ENCODE measurements around the gene SRGAP2. TPM values are rescaled to one million over a fixed set of nuclear protein-coding genes. Genes with fewer than 3 reads are reported as not detected.
A peak's percentile ranks its signal among the peaks of the same experiment; 100 is the strongest.
"Not testable (repeated sequence)": the region's sequence is repeated elsewhere in the genome, so short reads cannot be mapped to it uniquely, and the experiment has no call there.

SRGAP2 gene
- total and polyA plus RNA-seq, 5 donors = 11.5 to 37.0 (median 30.6) TPM

DNA sequence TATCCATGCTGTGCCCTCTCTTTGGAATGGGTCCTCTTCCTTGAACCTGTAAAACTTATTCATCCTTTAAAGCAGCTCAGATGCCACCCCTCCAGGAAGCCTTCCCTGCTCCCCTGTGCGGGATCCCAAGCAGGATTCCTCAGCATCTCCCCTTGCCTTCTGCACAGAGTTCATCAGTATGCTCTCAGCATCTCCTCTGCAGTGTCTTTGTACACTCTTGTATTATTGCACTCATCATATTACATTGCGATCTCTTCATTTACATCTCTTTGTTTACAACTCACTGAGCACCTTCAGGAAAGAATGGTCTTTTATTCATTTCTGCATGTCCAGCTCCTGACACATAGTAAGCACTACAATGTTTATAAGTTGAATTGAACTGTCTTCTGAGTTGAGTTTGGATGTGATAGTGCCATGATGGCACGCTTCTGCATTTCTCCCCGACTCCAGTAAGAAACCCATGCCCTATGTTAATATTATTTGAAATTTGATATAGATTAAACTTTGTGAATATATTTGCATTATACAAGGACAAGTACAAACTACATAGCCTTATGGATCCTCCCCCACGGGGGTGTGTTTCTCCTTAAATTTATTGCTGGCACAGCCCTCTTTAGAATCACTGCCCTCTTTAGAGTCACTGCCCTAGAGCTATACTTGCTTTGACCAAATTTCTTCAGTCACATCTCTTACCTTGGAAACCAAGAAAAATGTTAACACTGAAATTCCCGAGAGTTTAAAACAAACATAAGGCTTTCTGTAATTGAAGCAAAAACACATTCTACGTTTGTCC lies 12.5 kb downstream of the SRGAP2 start:
- H3K9me3 ChIP-seq (ENCODE audit: control insufficient read depth, low read length); H3K27me3 ChIP-seq (ENCODE audit: control insufficient read depth, insufficient read depth); intact Hi-C loops (cut with DNase I); ATAC-seq; H3K4me3 ChIP-seq (ENCODE audit: low read length); H3K27ac ChIP-seq (ENCODE audit: low read length); DNase-seq; H3K4me1 ChIP-seq (ENCODE audit: control insufficient read depth, insufficient read depth, low read length): not testable (repeated sequence)
- WGBS = 89% methylated on average over 4 of the region's 7 CpGs

DNA sequence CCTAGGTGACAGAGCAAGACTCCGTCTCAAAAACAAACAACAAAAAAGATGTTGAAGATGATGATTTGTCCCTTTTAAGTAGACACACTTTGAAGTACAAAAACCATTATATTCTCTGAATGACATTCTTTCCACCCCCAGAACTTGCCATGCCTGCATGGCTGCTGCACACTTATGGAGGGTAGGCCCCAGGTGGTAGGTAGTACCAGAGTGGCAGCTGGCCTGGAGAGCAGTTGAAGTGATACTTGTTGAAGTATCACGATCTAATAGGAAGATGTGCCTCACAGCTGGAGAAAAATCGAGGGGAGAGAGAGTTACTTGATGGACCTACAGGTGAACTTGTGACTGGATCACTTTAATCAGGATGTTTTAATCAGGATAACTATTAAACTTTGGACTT lies 14.9 kb downstream of the SRGAP2 start:
- H3K27me3 ChIP-seq (ENCODE audit: control insufficient read depth, insufficient read depth); H3K27ac ChIP-seq (ENCODE audit: low read length); H3K9me3 ChIP-seq (ENCODE audit: control insufficient read depth, low read length); H3K4me3 ChIP-seq (ENCODE audit: low read length); ATAC-seq; intact Hi-C loops (cut with DNase I); H3K4me1 ChIP-seq (ENCODE audit: control insufficient read depth, insufficient read depth, low read length); DNase-seq: not testable (repeated sequence)
- 84% methylated on average over 2 of the region's 3 CpGs for WGBS

DNA sequence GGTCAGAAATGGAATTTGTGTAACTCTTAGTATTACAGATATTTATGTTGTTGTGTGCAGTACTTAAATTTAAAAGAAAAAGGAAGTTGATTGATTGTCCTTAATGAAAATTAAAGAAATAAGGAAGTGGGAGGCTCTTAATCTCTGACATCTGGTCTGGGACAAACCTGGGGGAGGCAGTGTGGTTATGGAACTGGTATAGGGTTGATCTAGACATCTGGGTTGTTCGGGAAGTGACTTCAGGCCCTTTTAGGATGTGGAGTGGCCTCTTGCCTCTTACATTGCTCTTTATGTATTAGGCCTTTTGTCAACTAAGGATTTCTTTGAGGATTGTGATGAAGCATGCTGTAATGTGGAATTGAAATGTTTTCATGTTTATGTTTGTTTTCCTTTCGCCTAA lies 15.4 kb downstream of the SRGAP2 start:
- H3K9me3 ChIP-seq (ENCODE audit: control insufficient read depth, low read length); H3K27ac ChIP-seq (ENCODE audit: low read length); H3K4me3 ChIP-seq (ENCODE audit: low read length); H3K27me3 ChIP-seq (ENCODE audit: control insufficient read depth, insufficient read depth); ATAC-seq; DNase-seq; H3K4me1 ChIP-seq (ENCODE audit: control insufficient read depth, insufficient read depth, low read length); intact Hi-C loops (cut with DNase I): not testable (repeated sequence)
- WGBS = no CpG with 5 or more reads among the region's 2 CpGs

DNA sequence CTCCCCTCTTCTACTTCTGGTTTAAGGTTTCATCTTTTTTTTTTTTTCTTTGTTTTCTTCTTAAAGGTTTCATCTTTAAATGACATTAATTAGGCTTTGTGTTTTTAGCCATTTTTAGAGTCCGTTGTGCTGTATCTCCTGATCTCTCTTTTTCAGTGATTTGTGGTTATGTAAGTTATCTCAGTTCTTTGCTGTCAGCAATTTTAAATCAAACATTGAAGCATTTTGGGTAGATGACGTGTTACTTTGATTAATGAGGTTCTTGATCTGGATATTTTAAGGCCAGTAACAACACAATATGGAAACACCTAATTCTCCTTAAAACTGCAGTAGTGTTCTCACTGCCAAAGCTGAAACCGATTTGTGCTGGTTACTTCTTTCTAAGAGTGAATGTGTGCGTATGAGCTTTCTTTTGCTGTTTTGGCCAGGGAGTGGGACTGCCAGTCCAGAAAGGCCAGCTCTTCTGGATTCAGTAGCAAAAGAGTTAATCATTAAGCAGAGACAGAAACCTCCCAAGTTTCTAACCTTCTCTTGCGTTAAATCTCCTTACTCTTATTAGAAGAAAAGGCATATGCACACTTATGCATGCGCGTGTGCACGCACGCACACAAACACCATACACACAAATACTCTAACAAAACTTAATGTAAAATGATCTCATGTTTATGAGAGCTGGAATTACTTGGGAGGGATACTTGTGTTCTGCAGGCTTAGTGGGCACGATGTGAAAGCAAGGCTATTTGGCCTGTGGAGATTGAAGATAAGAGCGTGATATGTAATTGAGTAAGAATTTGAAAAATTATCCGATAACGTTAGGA lies 16.4 kb downstream of the SRGAP2 start:
- H3K27ac ChIP-seq (ENCODE audit: low read length); H3K4me3 ChIP-seq (ENCODE audit: low read length); DNase-seq; intact Hi-C loops (cut with DNase I); H3K9me3 ChIP-seq (ENCODE audit: control insufficient read depth, low read length); H3K27me3 ChIP-seq (ENCODE audit: control insufficient read depth, insufficient read depth); H3K4me1 ChIP-seq (ENCODE audit: control insufficient read depth, insufficient read depth, low read length): not testable (repeated sequence)
- 33% methylated on average over 5 of the region's 13 CpGs for WGBS
- ATAC-seq = peak; percentile 29 to 44

DNA sequence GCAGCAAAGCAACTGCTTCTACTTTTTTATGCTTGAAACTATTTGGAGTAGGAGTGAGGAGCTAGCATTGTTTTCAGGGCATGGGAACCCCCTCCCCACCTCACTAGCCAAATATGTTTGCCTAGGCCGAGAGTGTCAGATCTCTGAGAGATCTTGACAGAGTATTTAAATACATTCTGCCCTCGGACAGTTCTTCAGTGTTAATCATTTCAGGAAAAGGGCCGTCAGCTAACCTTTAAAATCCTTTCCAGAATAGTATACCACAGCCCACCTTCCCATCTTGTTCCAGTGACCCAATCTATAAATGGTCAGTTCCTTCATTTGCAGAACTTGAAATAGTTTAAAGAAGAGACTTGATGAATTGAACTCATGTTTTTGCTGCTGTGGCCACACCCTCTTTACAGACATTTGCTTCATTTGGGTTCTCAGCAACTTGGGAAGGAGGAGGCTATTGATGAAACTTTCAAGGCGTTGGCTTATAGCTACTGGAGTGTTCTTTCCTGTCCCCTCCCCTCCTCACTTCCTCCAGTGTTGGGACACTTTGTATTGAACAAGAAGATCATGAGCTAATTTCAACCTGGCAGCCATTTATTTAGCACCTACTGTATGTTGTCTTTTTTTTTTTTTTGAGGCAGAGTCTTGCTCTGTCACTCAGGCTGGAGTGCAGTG lies 17.1 kb downstream of the SRGAP2 start:
- DNase-seq (peak in 2 of 3 donors; percentile 6 to 7), ATAC-seq (peak; percentile 76 to 91)
- 22% methylated on average over 4 of the region's 4 CpGs for WGBS
- H3K9me3 ChIP-seq (ENCODE audit: control insufficient read depth, low read length); H3K4me1 ChIP-seq (ENCODE audit: control insufficient read depth, insufficient read depth, low read length); H3K27ac ChIP-seq (ENCODE audit: low read length); H3K4me3 ChIP-seq (ENCODE audit: low read length); intact Hi-C loops (cut with DNase I); H3K27me3 ChIP-seq (ENCODE audit: control insufficient read depth, insufficient read depth): not testable (repeated sequence)

DNA sequence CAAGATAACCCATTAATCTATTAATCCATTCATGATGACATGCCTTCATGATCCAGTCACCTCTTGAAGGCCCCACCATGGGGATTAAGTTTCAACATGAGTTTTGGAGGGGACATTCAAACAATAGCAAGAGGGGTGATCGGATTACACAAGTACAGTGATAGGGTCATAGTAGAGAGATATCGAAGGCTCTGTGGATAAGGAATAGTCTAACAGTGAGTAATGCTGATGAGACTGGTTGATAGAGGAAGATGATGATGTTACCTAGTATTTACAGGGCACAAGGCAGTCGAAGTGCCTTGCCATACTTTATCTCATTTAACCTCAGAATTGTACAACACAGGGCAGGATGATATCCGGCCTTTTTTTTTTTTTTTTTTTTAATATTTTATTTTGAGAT lies 18.2 kb downstream of the SRGAP2 start:
- ATAC-seq; DNase-seq; H3K27ac ChIP-seq (ENCODE audit: low read length); H3K27me3 ChIP-seq (ENCODE audit: control insufficient read depth, insufficient read depth); H3K4me1 ChIP-seq (ENCODE audit: control insufficient read depth, insufficient read depth, low read length); intact Hi-C loops (cut with DNase I); H3K9me3 ChIP-seq (ENCODE audit: control insufficient read depth, low read length); H3K4me3 ChIP-seq (ENCODE audit: low read length): not testable (repeated sequence)
- WGBS = no CpG with 5 or more reads among the region's 4 CpGs

DNA sequence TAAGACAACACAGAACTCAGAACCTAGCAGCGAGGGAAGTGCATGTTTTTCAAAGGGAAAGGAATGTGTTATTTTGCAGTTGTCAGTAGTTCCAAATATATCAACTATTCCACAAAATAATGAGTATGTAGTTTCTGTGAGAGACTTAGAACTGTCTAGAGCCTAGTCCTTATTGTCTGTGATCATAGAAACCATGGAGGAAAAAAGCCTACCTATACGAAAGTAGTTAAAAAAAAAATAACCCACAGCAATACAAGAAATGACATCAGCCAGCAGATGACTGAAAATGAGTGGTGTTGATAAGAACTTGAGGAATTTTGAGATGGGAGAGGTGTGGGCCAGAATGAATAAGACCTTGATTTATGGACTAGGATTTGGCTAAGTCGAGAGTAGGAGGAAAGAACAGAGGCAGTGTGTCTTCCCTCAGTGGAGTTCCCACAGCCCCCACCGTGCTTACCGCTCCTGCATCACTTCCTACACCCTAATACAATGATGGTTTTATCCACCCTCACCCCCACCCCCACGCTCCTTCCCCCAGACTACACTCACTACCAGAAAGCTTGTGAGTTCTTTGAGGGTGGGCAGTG lies 20.9 kb downstream of the SRGAP2 start:
- DNase-seq; H3K9me3 ChIP-seq (ENCODE audit: control insufficient read depth, low read length); ATAC-seq; H3K27me3 ChIP-seq (ENCODE audit: control insufficient read depth, insufficient read depth); H3K4me3 ChIP-seq (ENCODE audit: low read length); intact Hi-C loops (cut with DNase I); H3K27ac ChIP-seq (ENCODE audit: low read length); H3K4me1 ChIP-seq (ENCODE audit: control insufficient read depth, insufficient read depth, low read length): not testable (repeated sequence)
- 75% methylated on average over 2 of the region's 6 CpGs for WGBS

DNA sequence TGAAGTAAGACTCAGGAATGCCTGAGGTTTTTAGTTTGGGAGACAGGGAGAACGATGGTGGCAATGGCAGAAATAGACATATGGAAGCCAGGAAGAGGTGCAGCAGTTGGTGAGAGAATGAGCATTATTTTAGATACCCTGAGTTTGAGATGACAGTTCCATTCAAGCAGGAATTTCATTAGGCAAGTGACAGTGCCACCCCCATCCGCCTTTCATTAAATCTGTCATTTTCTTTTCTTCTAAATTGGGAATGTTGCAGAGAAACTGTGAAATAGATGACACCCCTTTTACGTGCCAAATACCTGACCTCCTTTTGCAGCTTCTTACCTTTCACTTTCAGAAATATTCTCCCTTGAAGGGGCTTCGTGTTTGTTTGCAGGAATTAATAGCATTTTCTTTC lies 22.0 kb downstream of the SRGAP2 start:
- H3K27ac ChIP-seq (ENCODE audit: low read length); H3K4me3 ChIP-seq (ENCODE audit: low read length); DNase-seq; intact Hi-C loops (cut with DNase I); H3K9me3 ChIP-seq (ENCODE audit: control insufficient read depth, low read length); H3K4me1 ChIP-seq (ENCODE audit: control insufficient read depth, insufficient read depth, low read length); ATAC-seq; H3K27me3 ChIP-seq (ENCODE audit: control insufficient read depth, insufficient read depth): not testable (repeated sequence)
- 91% methylated on average over 4 of the region's 4 CpGs for WGBS

DNA sequence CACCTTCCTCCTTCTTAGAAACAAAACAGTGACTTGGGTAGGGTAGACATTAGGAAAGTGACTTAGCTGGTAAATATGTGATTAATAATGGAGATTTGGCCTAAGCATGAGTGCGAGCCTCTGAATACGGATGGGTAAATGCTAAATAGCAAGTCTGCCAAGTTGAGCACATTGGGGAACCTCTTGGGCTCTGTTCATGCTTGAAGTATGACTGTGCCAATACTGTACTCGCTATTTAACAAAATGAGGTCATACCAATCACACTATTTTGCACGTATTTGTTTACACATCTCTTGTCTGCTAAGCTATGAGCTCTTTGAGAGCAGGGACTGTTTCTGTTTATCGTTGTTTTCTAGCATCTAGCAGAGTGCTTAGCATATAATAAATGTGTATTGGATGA lies 23.5 kb downstream of the SRGAP2 start:
- 71% methylated on average over 3 of the region's 5 CpGs for WGBS
- H3K27ac ChIP-seq (ENCODE audit: low read length); H3K4me1 ChIP-seq (ENCODE audit: control insufficient read depth, insufficient read depth, low read length); intact Hi-C loops (cut with DNase I); H3K9me3 ChIP-seq (ENCODE audit: control insufficient read depth, low read length); H3K27me3 ChIP-seq (ENCODE audit: control insufficient read depth, insufficient read depth); ATAC-seq; DNase-seq; H3K4me3 ChIP-seq (ENCODE audit: low read length): not testable (repeated sequence)

DNA sequence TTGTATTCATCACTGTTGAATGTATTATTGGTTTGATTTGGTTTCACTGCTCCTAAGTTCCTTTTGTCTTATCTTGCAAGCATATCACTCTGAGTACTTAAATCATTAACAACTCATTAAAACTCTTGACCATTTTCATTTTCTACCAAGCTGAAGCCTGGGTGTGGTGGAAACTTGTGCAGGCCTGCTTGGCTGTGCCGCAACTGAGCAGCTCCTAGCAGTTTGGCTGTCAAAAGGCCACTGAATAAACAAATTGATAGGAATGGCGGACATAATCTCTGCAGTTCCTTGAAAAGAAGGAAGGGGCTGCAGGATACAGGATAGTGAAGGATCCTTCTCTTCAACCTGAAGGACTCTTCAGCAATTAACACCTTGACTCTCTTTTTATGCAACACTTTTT lies 25.9 kb downstream of the SRGAP2 start:
- H3K9me3 ChIP-seq (ENCODE audit: control insufficient read depth, low read length); H3K4me1 ChIP-seq (ENCODE audit: control insufficient read depth, insufficient read depth, low read length); intact Hi-C loops (cut with DNase I); H3K27me3 ChIP-seq (ENCODE audit: control insufficient read depth, insufficient read depth); H3K27ac ChIP-seq (ENCODE audit: low read length); DNase-seq; H3K4me3 ChIP-seq (ENCODE audit: low read length): not testable (repeated sequence)
- ATAC-seq = peak in 1 of 2 donors; percentile 50
- WGBS = 62% methylated on average over 2 of the region's 2 CpGs

Measured in right cardiac atrium (tissue), 5 donors.